GM18508 (cell line): ENCODE measurements around the gene EFCAB8.
A peak's percentile ranks its signal among the peaks of the same experiment; 100 is the strongest.
"Not testable (repeated sequence)": the region's sequence is repeated elsewhere in the genome, so short reads cannot be mapped to it uniquely, and the experiment has no call there.

Experiments
- ATAC-seq: cut with Tn5 transposase; IDR thresholded peaks from one replicate; pipeline ENCODE4 v1.9.1; 2021; ENCODE audit warnings: moderate number of reproducible peaks; ENCODE audit not compliant: insufficient read depth, unreplicated experiment

EFCAB8 gene

DNA sequence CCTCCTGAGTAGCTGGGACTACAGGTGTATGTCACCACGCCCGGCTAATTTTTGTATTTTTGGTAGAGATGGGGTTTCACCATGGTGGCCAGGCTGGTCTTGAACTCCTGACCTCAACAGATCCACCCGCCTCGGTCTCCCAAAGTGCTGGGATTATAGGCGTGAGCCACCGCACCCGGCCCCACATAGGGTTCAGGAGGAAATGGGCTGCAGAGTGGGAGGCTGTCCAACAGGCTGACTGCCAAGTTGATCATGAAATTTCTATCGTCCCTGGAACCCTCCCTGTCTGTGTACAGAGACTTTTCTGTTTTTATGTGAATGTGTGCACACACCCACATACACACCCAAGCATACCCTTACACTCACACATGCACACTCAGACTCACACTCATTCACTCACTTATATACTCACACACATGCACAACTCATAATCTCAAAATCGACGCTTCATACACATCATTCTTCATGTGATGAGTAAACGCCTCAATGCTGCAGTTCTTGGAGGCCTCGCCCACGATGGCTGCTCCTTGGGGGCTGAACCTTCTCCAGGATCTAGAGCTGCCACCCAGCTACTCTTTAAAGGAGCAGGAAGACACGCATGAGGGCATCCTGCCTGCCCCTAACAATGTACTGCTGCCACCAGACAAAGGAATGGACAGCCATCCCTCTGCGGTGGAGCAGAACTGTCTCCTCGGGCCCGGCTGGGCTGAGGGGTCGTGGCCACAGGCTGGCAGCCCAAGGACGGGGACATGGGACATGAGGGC, 109.9 kb downstream of the EFCAB8 start:
- no peak for ATAC-seq

DNA sequence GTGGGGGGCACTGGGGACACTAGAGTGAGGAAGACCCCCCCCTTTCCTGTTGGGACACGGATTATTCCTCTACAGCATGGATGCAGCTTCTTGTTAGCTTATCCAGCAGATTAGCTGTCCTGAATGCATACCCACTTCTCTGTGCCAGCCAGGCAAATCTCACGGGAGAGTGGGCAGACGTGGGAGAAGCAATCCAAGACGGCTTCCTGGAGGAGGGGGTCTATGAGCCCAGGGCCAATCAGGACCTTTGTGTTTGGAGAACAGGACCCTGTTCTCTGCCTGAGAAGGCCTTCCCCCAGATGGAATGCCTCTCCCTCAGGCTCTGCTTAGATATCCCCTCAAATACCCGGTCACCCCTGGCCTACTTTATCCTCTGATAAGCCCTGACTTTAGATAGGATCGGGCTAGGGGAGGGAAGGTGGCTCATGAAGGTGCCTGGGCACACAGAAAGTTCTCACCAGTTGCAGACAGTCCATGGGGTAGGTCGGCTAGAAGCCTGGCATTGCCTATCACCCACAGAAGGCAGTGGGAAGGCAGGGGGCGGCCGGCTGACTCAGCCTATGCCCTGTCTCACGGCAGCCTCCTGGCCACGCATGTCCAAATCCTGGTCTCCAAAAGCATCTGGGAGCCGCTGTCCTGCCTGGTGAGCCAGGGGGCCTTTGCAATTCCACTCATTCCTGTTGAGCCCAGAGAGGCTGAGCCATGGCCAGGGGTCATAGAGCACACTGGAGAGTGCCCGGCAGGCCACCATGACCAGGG, 110.8 kb downstream of the EFCAB8 start:
- ATAC-seq: no peak

DNA sequence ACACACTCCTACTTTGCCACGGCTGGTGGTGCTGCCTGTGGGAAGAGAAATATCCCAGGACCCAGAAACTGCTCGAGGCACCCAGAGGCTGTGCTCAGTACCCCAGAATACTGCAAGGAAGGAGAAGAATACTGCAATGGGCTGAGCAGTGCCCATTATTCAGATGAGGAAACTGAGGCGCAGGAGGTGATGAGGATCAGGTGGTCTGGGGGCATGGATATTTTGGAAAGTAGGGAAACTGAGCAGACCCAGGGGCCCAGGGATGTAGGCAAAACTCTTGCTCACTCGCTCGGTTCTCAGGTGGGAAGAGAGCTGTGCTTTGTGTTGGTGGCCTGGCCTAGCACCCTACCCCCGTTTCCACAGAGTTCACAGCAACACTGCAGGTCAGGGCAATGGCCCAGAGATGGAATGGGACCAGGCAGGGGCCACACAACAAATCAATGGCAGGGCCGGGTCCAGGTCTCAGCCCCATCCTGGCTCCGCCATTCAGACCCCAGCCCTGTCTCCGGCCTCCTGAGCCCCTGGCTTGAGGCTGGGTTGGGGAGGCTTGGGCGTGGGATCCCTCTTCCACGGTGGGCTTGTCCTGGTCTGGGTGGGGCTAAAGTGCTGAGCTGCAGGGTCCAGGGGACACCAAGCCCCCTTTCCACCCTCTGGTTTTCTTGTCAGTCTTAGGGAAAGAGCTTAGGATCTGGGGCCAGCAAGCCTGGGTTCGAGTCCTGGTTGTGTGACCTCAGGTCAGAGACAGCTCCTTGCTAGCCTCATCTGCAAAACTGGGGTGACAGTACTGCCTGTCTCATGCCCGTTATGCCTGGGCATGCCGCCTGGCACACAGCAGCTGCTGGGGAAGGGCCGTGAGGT, 111.6 kb downstream of the EFCAB8 start:
- no peak for ATAC-seq

DNA sequence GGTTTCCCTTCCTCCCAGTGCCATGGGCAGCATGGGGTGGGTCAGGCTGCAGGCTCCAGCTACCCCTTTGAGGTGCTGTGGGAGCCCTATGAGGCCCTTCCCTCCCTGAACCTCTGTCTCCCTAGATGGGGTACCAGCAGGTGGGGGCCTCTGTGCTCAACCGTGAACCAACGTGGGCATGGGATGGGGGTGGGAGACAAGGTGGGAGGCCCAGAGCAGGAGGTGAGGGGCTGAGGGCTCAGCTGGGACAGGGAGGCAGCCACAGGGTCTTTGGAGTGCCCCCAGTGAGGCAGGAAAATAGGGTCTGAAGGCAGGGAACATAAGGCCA, 112.2 kb downstream of the EFCAB8 start:
- no peak for ATAC-seq

DNA sequence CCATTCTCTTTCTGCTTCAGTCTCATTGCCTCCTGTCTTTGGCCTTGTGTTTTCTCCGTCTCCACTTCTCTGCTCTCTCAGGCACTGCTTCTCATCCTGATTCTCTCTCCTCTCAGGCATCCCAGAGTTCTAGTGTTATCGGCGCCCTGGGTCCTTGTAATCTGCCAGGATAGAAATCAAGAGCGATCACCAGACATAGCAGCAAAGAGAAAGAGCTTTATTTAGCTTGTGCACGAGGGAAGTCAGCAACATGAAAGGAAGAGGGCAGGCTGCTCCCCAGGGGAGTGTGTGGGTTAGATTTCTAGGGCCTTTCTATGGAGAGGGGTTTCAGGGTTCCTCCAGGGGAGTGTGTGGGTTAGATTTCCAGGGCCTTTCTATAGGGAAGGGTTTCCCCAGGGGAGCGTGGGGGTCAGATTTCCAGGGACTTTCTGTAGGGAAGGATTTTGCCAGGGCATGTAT, 113.0 kb downstream of the EFCAB8 start:
- no peak for ATAC-seq

DNA sequence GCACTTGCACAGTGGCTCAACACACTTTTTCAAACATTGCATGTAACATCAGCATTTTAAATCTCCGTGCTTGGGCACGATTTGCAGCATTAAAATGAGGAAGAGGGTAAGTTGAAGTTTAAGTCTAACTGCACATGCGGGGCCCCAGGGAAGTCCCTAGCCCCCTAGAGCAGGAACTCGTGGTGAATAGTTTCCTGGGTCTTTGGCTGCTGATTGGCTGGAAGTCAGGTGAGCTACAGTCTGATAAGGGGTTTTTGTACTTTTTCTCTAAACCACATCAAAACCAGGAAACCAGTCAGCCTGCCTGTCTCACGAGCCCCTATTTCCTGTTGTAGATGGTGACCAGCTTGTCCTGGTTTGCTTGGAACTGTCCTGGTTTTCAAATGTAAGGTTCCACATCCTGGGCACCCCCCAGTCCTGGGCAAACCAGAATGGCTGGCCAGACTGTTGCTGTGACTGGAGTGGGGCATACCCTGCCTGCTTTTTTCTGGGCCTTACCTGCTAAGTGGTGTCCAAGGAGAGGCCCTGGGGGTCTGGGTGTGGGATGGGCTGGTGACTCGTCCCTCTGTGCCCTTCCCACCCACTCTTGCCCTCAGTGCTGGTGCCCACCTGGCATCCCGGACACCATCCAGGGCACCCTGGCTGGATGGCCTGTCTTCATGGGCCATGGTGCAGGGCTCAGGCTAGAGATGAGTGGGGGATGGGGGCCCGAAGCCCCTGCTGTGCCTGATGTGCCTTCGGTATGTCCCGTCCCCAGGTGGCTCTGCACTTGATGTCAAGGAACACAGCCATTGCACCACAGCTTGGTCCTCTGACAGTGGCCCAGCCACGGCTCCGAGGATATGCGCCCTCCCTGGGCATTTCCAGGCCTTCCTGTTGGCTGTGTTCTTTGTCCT, 113.7 kb downstream of the EFCAB8 start:
- peak; percentile 77 for ATAC-seq

DNA sequence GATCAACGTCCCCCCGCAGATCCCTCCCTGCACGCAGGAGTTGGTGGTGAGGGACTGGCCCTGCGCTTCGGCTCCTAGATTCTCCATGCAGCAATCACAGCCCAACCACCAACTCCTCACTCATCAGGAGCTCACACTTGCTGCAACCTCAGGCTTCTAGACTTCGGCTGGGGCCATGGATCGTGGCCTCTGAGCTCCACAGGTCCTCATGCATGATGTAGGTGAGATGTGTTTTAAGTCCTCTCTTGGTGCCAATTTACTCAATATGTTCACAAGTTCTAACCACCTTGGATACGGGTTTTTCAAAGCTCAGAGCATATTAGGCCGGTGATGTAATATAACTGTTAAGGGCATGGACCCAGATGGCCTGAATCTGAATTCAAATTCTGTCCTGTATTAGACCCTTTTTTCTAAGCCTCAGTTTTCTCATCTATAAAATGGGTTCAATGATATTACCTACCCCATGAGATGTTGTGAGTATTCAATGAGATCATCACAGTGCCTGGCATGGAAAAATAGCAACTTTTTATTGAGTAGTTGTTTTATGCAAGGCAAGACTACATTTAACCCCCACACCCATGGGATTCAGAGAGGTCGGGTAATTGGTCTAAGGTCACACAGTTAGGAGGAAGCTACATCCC, 114.5 kb downstream of the EFCAB8 start:
- no peak for ATAC-seq

DNA sequence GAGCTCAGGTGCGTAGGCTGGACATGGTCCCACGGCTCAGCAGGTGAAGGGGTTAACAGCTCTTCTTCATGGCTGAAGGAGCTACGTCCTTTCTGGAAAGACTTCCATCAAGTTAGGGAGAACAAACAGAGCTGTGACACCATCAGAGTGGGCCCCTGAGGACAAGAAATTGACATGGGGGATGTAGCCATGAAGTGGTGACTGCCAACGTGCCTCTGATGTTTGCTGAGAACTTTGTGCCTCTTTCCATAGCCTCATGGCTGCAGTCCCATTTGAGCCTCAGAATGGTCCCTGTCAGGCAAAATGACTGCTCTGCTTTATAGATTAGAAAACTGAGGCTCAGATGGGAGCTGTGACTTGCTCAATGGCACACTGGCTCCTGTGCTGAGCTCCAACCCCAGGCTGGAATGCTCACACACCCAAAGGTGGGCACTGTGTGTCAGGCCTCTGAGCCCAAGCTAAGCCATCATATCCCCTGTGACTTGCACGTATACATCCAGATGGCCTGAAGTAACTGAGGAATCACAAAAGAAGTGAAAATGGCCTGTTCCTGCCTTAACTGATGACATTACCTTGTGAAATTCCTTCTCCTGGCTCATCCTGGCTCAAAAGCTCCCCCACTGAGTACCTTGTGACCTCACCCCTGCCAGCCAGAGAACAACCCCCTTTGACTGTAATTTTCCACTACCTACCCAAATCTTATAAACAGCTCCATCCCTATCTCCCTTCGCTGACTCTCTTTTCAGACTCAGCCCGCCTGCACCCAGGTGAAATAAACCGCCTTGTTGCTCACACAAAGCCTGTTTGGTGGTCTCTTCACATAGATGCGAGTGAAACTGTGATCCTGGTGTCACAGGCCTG, 115.7 kb downstream of the EFCAB8 start:
- ATAC-seq: not testable (repeated sequence)

DNA sequence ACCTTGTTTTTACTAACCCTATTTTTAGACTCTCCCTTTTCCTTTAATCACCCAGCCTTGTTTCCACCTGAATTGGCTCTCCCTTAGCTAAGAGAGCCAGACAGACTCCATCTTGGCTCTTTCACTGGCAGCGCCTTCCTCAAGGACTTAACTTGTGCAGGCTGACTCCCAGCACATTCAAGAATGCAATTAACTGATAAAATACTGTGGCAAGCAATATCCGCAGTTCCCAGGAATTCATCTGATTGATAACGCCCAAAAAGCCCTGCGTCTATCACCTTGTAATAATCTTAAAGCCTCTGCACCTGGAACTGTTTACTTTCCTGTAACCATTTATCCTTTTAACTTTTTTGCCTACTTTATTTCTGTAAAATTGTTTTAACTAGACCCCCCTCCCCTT, 116.4 kb downstream of the EFCAB8 start:
- not testable (repeated sequence) for ATAC-seq

DNA sequence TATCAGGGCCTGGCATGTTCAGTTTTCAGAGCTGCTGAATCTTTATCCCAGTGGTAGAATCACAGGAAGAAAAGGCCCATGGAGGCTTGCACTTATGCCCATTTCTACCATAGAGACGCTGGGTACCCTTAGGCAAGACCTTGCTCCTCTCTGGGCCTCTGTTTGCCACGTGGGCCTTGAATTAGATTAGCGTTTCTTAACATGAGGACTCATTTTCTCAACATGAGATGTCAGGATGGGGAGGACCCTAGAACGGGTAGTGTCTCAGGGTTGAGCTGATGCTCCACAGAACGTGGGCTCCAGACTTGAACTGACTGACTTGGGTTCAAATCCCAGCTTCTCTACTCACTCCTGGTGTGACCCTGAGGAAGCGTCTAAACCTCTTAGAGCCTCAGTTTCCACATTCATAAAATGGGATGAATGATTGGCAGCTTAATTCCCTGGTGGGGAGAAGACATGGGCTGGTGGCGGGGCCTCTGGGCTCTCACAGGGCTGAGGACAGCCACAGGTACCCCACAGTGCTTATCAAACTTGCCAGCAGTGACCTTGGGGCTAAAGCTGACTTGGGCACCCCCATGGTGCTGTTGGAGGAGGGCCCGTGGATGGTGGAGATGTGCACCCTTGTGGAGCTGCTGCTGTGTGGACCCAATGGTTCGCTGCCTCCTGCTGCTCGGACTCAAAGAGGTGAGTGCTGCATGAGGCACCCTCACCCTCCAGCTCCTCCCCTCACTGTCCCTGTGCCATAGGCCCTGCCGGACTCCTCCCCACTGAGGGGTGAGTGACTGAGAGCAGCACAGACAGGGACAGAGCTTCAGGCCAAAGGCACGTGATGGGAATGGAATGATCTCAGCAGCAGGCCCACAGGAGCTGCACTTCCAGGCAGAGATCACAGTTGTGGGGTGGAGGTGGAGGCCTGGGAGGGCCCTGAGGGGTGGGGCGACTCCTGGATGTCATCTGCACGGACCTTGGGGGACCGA, 117.3 kb downstream of the EFCAB8 start:
- no peak for ATAC-seq

DNA sequence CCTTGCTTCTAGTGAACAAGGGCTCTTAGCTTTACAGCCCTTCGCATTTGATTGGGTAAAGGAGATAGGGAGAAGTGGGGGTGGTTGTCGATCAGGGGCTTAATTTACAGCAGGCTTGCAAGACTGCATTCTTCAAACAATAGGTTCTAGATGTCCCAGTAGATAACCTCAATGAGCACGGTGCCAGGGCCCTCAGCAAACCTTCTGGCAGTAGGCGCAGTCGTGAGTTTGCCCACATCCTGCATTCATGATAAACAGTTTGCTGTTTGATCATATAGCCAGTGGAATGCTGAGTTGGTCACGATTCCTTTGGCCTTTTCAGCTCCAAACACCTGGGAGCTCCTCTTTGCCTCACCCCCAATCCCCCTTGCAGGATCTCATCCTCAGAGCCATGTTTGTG, 118.0 kb downstream of the EFCAB8 start:
- ATAC-seq: no peak

DNA sequence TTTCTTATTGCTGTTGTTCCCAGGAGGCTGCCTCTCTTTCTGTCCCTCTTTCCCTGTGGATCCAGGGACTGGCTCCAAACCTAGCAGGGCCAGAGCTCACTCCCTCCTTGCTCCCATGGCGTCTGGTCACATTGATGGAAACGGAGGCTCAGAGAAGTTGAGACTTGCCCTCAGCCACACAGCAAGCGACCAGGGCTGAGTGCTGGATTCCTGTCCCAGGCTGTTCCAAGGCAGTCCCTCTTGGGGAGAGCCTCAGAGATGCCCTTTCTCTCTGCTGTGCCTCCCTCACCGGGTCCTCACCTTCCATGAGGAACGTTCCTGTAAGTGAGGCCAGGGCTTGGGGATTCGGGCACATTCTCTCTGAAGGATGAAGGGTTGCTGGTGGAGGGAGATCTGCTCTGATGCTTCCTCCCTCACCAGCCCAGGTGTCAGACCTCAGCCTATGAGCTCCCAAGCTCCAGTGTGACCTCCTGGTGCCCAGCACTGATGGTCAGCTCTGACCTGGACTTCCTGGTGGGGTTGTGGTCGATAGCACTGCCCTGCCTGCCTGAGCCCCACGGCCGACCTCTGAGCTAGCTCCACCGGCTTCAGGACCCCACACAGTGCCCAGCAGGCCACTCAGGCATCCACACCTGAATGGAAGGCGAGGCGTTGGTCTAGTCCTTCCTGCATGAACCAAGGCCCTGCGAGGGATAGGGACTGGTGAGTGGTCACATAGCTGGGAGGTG, 118.7 kb downstream of the EFCAB8 start:
- no peak for ATAC-seq

DNA sequence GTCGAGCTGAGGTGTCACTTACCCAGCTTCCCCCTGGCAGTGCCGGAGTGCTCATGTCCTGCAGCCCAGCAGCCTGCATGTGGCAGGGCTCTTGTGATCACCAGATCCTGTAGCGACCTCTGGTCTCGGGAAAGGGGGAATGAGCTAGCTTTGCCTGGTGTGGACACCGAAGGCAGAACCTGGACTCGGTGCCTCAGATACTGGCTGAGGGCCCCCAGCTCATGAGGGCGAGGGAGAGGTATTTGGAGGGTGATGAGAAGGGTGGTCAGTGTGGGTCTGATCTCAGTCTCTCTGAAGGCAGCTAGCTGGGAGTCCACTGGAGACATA, 119.2 kb downstream of the EFCAB8 start:
- ATAC-seq: no peak

DNA sequence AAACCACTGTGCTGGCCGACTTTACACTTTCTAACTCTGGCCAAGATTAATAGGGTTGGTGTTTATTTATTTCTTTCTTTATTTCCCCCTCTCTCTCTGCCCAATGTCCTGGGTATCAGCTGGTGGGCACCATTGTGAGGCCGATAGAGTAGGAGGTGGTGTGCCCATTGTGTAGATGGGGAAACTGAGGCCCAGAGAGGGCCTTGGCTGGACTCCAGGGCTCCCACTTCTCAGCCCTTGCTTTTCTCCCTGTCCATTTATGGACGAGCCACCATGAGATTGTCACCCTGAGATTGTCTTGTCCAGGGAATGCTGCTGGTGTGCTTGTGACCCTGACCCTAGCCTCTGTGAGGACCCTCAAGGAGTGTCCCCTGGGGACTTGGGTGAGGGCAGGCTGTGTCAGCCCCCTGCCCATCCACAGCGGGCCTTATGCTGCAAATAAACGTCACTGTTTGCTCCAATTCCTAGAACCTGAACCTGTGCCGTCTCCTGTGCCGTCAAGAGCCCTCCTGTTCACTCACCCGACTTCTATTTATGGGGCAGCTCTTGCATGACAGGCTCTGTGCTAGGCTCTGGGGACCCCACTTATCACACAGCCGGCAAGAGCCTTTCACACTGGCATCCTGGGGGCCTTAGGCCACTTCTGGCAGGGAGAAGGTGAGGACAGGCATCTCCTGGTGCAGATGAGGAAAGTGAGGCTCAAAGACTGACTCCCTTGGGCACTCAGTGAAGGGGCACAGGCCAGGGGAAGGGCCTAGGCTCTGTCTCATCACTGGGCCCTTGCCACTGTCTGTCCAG, 120.7 kb downstream of the EFCAB8 start:
- no peak for ATAC-seq

DNA sequence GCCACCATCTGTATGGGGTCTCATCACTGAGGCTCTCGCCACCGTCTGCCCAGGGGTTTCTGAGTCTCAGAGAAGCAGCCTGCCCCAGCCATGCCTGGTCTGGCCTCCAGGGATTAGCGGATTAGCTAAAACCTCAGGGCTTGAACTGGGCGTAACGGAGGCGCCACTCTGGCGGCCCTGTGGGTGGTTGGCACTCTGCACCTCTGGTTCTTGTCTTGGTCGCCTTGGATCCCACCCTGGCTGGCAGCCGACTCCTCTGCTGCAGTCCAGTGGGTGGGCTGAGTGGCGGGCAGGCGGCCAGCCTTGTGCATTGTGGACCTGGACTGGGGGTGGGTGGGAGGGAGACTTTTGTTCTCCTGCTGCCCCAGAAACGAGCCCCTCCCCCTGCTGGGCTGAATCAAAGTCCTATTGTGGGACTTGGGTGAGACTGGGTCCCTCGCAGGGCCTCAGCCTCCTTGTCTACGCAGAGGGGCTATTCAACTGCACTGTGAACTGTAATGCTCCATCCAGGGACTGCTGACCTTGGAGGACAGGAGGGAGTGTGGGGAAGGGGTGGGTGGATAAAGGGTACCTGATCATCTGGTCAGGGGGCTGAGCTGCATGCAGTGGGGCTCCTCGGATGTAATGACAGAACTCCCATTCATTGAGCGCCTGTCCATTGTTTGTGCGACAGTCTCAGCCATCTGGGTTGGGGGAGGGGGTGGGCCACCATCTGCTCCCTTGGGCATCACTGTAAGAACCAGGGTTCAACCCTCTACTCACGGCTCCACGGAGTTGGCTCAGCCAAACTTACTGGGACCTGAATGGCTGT, 121.6 kb downstream of the EFCAB8 start:
- no peak for ATAC-seq
